ENCODE measurements around the gene OR51A2.

DNA sequence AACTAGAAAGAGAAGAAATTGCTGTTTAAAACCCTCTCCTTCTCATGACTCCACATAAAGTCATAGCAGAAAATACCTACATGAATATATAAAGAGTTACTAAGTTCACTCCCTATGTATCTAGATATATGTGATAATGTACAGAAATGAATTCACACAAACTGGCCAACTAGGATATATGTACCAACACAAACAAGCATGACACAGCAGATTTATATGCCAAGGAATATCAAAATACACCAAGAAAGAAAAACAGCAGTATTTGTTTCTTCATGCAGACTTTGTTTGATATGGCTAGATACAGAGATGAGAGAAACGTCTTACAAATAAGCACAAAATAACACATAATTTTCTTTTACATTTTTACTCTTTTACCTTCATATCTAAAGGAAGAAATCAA lies 33.2 kb downstream of the OR51A2 start:
- TF ChIP-seq, protein P1, sequence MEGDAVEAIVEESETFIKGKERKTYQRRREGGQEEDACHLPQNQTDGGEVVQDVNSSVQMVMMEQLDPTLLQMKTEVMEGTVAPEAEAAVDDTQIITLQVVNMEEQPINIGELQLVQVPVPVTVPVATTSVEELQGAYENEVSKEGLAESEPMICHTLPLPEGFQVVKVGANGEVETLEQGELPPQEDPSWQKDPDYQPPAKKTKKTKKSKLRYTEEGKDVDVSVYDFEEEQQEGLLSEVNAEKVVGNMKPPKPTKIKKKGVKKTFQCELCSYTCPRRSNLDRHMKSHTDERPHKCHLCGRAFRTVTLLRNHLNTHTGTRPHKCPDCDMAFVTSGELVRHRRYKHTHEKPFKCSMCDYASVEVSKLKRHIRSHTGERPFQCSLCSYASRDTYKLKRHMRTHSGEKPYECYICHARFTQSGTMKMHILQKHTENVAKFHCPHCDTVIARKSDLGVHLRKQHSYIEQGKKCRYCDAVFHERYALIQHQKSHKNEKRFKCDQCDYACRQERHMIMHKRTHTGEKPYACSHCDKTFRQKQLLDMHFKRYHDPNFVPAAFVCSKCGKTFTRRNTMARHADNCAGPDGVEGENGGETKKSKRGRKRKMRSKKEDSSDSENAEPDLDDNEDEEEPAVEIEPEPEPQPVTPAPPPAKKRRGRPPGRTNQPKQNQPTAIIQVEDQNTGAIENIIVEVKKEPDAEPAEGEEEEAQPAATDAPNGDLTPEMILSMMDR (IDR thresholded peaks at IDR 0.05; ENCODE audit: low read depth, low read length), result no peak
- no peak for TF ChIP-seq EZH2phosphoT487 (IDR thresholded peaks at IDR 0.05; ENCODE audit: low read depth)
